ENCODE results near the gene PLA2G4A.

Gene PLA2G4A

GRCh38 chr1:186985889-186986491 lies 157.2 kb downstream of the PLA2G4A start:
- TF ChIP-seq CTCF (IDR thresholded peaks at IDR 0.05; ENCODE audit: extremely low read depth, insufficient read depth, missing control alignments), result peak; percentile 63
- in situ Hi-C loops (cut with MboI; ENCODE audit: low pct_unique_long_range_greater_than_20kb, low sequenced_read_pairs, unreplicated experiment), result loop anchor here (10.0 to 25.0 kb wide), 2 partner anchors 371 to 499 kb away; no protein-coding TSS in a partner anchor
- peak; percentile 42 for DNase-seq (ENCODE audit: low spot score)

- no peak for TF ChIP-seq CTCF (IDR thresholded peaks at IDR 0.05; ENCODE audit: extremely low read depth, insufficient read depth, missing control alignments)
- in situ Hi-C loops (cut with MboI; ENCODE audit: low pct_unique_long_range_greater_than_20kb, low sequenced_read_pairs, unreplicated experiment), result loop anchor here (10.0 to 25.0 kb wide), 2 partner anchors 372 to 500 kb away; no protein-coding TSS in a partner anchor
- DNase-seq (ENCODE audit: low spot score), result no peak
These were observed 158.3 kb downstream of the PLA2G4A start for GRCh38 chr1:186987065-186987464.

- no peak for DNase-seq (ENCODE audit: low spot score)
- TF ChIP-seq CTCF (IDR thresholded peaks at IDR 0.05; ENCODE audit: extremely low read depth, insufficient read depth, missing control alignments), result no peak
- in situ Hi-C loops (cut with MboI; ENCODE audit: low pct_unique_long_range_greater_than_20kb, low sequenced_read_pairs, unreplicated experiment), result loop anchor here (10.0 to 25.0 kb wide), 2 partner anchors 373 to 500 kb away; no protein-coding TSS in a partner anchor
These were observed 159.0 kb downstream of the PLA2G4A start for GRCh38 chr1:186987769-186988168.

- in situ Hi-C loops (cut with MboI; ENCODE audit: low pct_unique_long_range_greater_than_20kb, low sequenced_read_pairs, unreplicated experiment), result loop anchor here (25.0 kb wide), 1 partner anchor 507 kb away; no protein-coding TSS in a partner anchor
- no peak for TF ChIP-seq CTCF (IDR thresholded peaks at IDR 0.05; ENCODE audit: extremely low read depth, insufficient read depth, missing control alignments)
- no peak for DNase-seq (ENCODE audit: low spot score)
These were observed 165.2 kb downstream of the PLA2G4A start for GRCh38 chr1:186993996-186994395.

- in situ Hi-C loops (cut with MboI; ENCODE audit: low pct_unique_long_range_greater_than_20kb, low sequenced_read_pairs, unreplicated experiment), result loop anchor here (25.0 kb wide), 1 partner anchor 508 kb away; no protein-coding TSS in a partner anchor
These were observed 166.1 kb downstream of the PLA2G4A start for GRCh38 chr1:186994897-186995296.

GRCh38 chr1:186996816-186997215 lies 168.1 kb downstream of the PLA2G4A start:
- in situ Hi-C loops (cut with MboI; ENCODE audit: low pct_unique_long_range_greater_than_20kb, low sequenced_read_pairs, unreplicated experiment), result loop anchor here (25.0 kb wide), 1 partner anchor 510 kb away; no protein-coding TSS in a partner anchor
- DNase-seq (ENCODE audit: low spot score), result no peak
- TF ChIP-seq CTCF (IDR thresholded peaks at IDR 0.05; ENCODE audit: extremely low read depth, insufficient read depth, missing control alignments), result no peak

More at GRCh38 chr1:186994897-186995296, 166.1 kb downstream of the PLA2G4A start:
- DNase-seq (ENCODE audit: low spot score), result no peak
- TF ChIP-seq CTCF (IDR thresholded peaks at IDR 0.05; ENCODE audit: extremely low read depth, insufficient read depth, missing control alignments), result no peak
